IPS-20b (cell line): Measurements from ENCODE around the gene YARS1.

Experiments used
- H3K27ac ChIP-seq: one replicate; pipeline ENCODE4 v1.5.1; 2013; ENCODE audit warnings: low read length
- H3K27me3 ChIP-seq: 2 replicates; pipeline ENCODE4 v1.6.1; 2013; ENCODE audit warnings: mild to moderate bottlenecking, low read length, inconsistent platforms; ENCODE audit not compliant: insufficient read depth
- H3K36me3 ChIP-seq: 2 replicates; pipeline ENCODE4 v1.6.1; 2013; ENCODE audit warnings: low read depth, mild to moderate bottlenecking, inconsistent platforms, low read length, moderate library complexity; ENCODE audit not compliant: insufficient read depth
- H3K4me1 ChIP-seq: 2 replicates; pipeline ENCODE4 v1.6.1; 2013; ENCODE audit warnings: mild to moderate bottlenecking, control low read depth, inconsistent platforms, low read length, moderate library complexity; ENCODE audit not compliant: insufficient read depth
- H3K4me3 ChIP-seq: 2 replicates; pipeline ENCODE4 v1.5.1; 2013; ENCODE audit warnings: mild to moderate bottlenecking, low read length, inconsistent platforms
- H3K9ac ChIP-seq: 2 replicates; pipeline ENCODE4 v1.6.1; 2013; ENCODE audit warnings: low read depth, mild to moderate bottlenecking, inconsistent platforms, low read length, moderate library complexity
- H3K9me3 ChIP-seq: 2 replicates; pipeline ENCODE4 v1.6.1; 2013; ENCODE audit warnings: mild to moderate bottlenecking, low read depth, low read length, inconsistent platforms; ENCODE audit not compliant: insufficient read depth

YARS1 gene

GRCh38 chr1:32757213-32757895 lies 59.8 kb downstream of the YARS1 start:
- Histone ChIP-seq H3K27ac (no peak overlapping the region), H3K4me3 (no peak overlapping the region), H3K9ac (no peak overlapping the region), H3K4me1 (peaks cover 48% of the 10 kb centered on the region), H3K27me3 (no peaks in the 10 kb centered on the region), H3K9me3 (no peaks in the 10 kb centered on the region), H3K36me3 (peaks cover 6% of the 10 kb centered on the region; the same call in 1 of the 2 replicates)

- peaks cover 40% of the 10 kb centered on the region for H3K4me1 ChIP-seq
- no peaks in the 10 kb centered on the region for H3K9me3 ChIP-seq
- peak overlapping the region; percentile 94 for H3K4me3 ChIP-seq
- peaks cover 6% of the 10 kb centered on the region; the same call in 1 of the 2 replicates for H3K36me3 ChIP-seq
- H3K27ac ChIP-seq = no peak overlapping the region
- H3K9ac ChIP-seq = peak overlapping the region; percentile 85; the same call in 1 of the 2 replicates
- H3K27me3 ChIP-seq = no peaks in the 10 kb centered on the region
Measured at GRCh38 chr1:32755810-32756159, 61.4 kb downstream of the YARS1 start.

- Histone ChIP-seq H3K36me3 (peaks cover 6% of the 10 kb centered on the region; the same call in 1 of the 2 replicates), H3K27me3 (no peaks in the 10 kb centered on the region), H3K9me3 (no peaks in the 10 kb centered on the region), H3K4me3 (peak overlapping the region; percentile 94), H3K9ac (peak overlapping the region; percentile 85; the same call in 1 of the 2 replicates), H3K27ac (peak overlapping the region; percentile 19), H3K4me1 (peaks cover 35% of the 10 kb centered on the region)
Measured at GRCh38 chr1:32755098-32755809, 61.9 kb downstream of the YARS1 start.

- Histone ChIP-seq H3K9ac (peak overlapping the region; percentile 85), H3K27ac (peak overlapping the region; percentile 78), H3K9me3 (no peaks in the 10 kb centered on the region), H3K36me3 (peaks cover 6% of the 10 kb centered on the region; the same call in 1 of the 2 replicates), H3K27me3 (no peaks in the 10 kb centered on the region), H3K4me1 (peaks cover 30% of the 10 kb centered on the region), H3K4me3 (peak overlapping the region; percentile 94)
Measured at GRCh38 chr1:32754317-32755097, 62.7 kb downstream of the YARS1 start.

- H3K9me3 ChIP-seq = no peaks in the 10 kb centered on the region
- peaks cover 6% of the 10 kb centered on the region; the same call in 1 of the 2 replicates for H3K36me3 ChIP-seq
- H3K4me1 ChIP-seq = peaks cover 22% of the 10 kb centered on the region
- H3K9ac ChIP-seq = peak overlapping the region; percentile 85; the same call in 1 of the 2 replicates
- peak overlapping the region; percentile 94 for H3K4me3 ChIP-seq
- H3K27ac ChIP-seq = peak overlapping the region; percentile 78
- H3K27me3 ChIP-seq = no peaks in the 10 kb centered on the region
Measured at GRCh38 chr1:32753532-32754316, 63.4 kb downstream of the YARS1 start.

- Histone ChIP-seq H3K4me1 (0 out of 2 replicates have a peak, but pooled peaks cover 2% of the 10 kb centered on the region), H3K36me3 (no peaks in the 10 kb centered on the region), H3K9ac (no peak overlapping the region), H3K27ac (no peak overlapping the region), H3K27me3 (no peaks in the 10 kb centered on the region), H3K9me3 (no peaks in the 10 kb centered on the region), H3K4me3 (no peak overlapping the region)
Measured at GRCh38 chr1:32749771-32750170, 67.4 kb downstream of the YARS1 start.

- 0 out of 2 replicates have a peak, but pooled peaks cover 2% of the 10 kb centered on the region for H3K4me1 ChIP-seq
- H3K9ac ChIP-seq = no peak overlapping the region
- H3K27me3 ChIP-seq = no peaks in the 10 kb centered on the region
- no peak overlapping the region for H3K4me3 ChIP-seq
- H3K27ac ChIP-seq = no peak overlapping the region
- no peaks in the 10 kb centered on the region for H3K36me3 ChIP-seq
- H3K9me3 ChIP-seq = no peaks in the 10 kb centered on the region
Measured at GRCh38 chr1:32749332-32749731, 67.8 kb downstream of the YARS1 start.

- H3K36me3 ChIP-seq = no peaks in the 10 kb centered on the region
- no peak overlapping the region for H3K27ac ChIP-seq
- no peak overlapping the region for H3K4me3 ChIP-seq
- no peak overlapping the region for H3K9ac ChIP-seq
- H3K9me3 ChIP-seq = no peaks in the 10 kb centered on the region
- H3K27me3 ChIP-seq = no peaks in the 10 kb centered on the region
- 0 out of 2 replicates have a peak, but pooled peaks cover 2% of the 10 kb centered on the region for H3K4me1 ChIP-seq
Measured at GRCh38 chr1:32748926-32749325, 68.2 kb downstream of the YARS1 start.

GRCh38 chr1:32748348-32748747 lies 68.8 kb downstream of the YARS1 start:
- H3K4me3 ChIP-seq = no peak overlapping the region
- no peaks in the 10 kb centered on the region for H3K36me3 ChIP-seq
- H3K9me3 ChIP-seq = no peaks in the 10 kb centered on the region
- H3K27me3 ChIP-seq = no peaks in the 10 kb centered on the region
- H3K9ac ChIP-seq = no peak overlapping the region
- no peak overlapping the region for H3K27ac ChIP-seq
- 0 out of 2 replicates have a peak, but pooled peaks cover under 1% of the 10 kb centered on the region for H3K4me1 ChIP-seq

GRCh38 chr1:32746130-32746529 lies 71.0 kb downstream of the YARS1 start:
- no peak overlapping the region for H3K27ac ChIP-seq
- H3K9me3 ChIP-seq = no peaks in the 10 kb centered on the region
- H3K36me3 ChIP-seq = no peaks in the 10 kb centered on the region
- peaks cover 3% of the 10 kb centered on the region for H3K27me3 ChIP-seq
- no peak overlapping the region for H3K4me3 ChIP-seq
- H3K4me1 ChIP-seq = peaks cover 9% of the 10 kb centered on the region; the same call in 1 of the 2 replicates
- H3K9ac ChIP-seq = no peak overlapping the region

GRCh38 chr1:32744071-32744425 lies 73.1 kb downstream of the YARS1 start:
- no peak overlapping the region for H3K27ac ChIP-seq
- no peaks in the 10 kb centered on the region for H3K36me3 ChIP-seq
- no peak overlapping the region for H3K9ac ChIP-seq
- peaks cover 16% of the 10 kb centered on the region for H3K27me3 ChIP-seq
- H3K4me1 ChIP-seq = peaks cover 14% of the 10 kb centered on the region
- H3K4me3 ChIP-seq = no peak overlapping the region
- no peaks in the 10 kb centered on the region for H3K9me3 ChIP-seq
